NCI-H1105 (cell line): ENCODE data around the gene PEX7.
"Not testable (repeated sequence)": the region's sequence is repeated elsewhere in the genome, so short reads cannot be mapped to it uniquely, and the experiment has no call there.

Experiments used
- DNase-seq: peaks from one replicate; lab custom pipeline; 2025; lab: John Stamatoyannopoulos, UW

PEX7 gene

DNA sequence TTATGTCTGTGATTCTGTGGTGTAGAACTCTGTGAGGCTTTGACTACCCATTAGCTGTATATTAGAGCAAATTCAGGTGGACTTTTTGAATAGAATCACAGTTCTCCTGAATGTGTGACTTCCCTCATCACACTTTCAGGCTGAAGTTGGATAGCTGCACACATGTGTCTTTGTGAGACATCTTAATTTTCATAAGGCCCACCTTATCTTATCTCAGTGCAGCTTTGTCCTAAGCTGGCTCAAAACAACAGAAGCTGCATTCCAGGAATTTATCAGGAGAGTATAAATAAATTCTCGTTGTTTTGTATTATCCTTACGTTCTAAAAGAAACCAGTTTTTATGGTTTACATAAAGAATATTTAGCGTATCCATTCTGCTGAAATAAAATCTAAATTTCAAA, 73.5 kb downstream of the PEX7 start:
- DNase-seq, result no peak

DNA sequence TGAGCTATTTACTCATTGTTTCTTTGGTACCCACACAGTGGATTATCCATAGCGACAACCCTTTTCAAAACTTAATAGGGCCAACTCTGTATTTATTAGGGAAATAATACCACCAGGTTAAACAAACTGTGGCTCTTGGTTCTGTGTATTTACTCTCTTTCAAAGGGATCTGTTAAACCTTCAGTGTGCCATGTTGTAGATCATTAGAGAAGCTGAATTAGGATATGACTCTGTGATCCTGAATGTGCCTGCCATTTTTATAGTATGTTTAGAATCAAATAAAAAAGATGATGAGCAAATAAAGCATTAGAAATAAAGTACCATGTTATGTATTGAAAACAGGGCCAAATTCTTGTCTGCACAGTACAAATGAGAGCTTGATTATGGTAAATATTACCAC, 74.7 kb downstream of the PEX7 start:
- no peak for DNase-seq

DNA sequence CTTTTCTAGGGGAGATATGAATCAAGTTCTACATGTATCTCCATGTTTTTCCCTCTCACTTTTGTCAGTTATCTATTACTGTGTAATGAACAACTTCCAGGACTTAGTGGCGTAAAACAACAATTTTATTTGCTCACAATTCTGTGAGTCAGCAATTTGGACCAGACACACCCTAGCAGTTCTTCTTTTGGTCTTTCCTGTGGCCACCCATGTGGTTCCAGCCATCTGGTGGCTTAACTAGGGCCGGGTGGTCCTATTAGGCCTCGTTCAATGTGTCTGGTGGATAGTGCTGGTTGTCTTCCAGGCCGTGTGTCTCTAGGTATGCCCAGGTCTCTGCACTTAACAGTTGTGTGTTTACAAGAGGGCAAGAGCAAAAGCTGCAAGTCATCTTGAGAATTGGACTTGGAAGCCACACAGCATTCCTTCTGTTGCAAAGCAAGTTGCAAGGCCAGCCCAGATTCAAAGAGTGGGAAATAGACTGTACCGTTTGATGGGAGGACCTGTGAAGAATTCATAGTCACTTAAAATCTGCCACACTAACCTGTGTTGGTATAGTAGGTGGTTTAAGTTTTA, 78.9 kb downstream of the PEX7 start:
- DNase-seq, result no peak

DNA sequence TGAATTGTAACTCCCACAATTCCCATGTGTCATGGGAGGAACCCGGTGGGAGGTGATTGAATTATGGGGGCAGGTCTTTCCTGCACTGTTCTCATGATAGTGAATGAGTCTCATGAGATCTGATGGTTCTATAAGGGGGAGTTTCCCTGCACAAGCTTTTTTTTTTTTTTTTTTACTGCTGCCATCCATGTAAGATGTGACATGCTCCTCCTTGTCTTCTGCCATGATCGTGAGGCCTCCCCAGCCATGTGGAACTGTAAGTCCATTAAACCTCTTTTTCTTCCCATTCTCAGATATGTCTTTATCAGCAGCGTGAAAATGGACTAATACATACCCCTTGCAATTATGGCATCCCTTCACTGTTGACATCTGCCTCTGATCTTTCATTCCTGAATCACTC, 82.1 kb downstream of the PEX7 start:
- DNase-seq, result not testable (repeated sequence)

DNA sequence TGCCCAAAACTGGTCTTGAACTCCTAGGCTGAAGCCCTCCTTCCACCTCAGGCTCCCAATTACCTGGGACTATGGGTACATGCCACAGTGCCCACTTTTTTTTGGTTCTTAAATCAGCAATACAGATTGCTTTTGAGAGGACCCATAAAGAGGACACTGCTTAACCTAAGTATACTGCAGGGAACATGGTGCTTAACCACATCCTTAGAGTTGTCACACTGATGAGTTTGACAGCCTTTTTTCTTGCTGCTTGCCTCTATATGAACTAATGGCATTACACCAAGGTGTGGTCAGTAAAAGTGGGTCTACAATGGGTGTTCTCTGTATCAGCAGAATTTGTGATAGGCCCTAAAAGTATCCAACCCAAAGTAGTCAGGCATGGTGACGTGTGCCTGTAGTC, 92.6 kb downstream of the PEX7 start:
- DNase-seq, result no peak

DNA sequence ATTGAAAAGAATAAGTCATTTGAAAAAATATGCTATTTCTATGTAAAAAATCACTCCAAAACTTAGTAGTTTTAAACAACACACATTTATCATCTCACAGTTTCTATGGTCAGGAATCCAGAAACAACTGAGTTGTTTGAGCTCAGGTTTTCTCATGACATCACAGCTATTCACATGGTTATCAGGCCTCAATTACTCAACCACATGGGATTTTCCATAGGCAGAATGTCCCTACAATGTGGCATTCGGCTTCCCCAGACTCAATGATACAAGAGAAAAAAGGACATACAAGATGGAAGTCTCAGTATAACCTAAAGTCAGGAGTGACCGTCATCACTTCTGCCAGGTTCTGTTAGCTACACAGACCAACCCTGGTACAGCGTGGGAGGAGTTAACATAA, 96.3 kb downstream of the PEX7 start:
- DNase-seq, result no peak

DNA sequence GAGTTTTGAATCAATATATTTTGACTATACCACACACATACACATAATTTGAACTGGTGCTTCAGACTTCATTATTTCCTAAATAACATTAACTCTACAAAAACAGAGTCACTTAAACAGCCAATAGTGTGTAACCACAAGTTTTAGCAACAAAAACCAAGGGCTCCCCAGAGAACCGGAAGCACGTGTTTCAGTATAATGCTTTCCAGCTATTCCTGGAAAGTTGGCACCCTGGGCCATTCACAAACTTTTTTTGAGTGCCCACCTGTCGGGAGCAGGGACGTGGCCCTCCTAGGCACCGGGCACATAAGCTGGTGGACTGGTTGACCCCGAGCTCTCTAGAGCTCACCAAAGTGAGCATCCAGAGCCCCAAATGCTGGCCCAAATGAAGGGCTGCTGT, 97.8 kb downstream of the PEX7 start:
- peak; percentile 16 for DNase-seq

GRCh38 chr6:136920671-136921380, 98.4 kb downstream of the PEX7 start:
- DNase-seq, result peak; percentile 29

DNA sequence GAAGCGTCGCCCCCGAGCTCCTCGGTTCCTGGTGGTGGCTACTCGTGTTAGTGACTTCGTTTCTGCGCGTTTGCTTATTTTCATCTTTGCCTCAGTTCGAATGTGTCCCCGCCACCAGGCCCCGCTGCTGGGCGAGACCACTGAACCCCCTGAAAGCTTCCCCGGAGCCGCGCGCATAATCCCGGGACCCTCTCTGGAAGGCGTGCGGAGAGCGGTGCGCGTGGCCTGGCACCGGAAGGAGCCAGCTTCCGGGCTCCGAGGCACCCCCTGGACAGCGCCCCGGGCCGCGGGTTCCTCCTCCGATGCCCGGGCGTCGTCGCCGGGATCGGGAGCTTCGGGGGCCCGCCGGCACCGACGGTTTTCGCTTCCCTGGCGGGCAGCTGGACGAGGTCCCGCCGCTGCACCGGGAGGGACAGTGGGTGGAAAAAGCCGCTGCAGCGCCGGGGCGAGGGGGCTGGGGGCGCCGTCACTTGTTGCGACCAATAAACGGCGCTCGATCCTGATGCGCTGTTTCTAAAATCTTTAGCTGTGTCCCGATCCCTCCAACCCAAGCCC, 99.1 kb downstream of the PEX7 start:
- no peak for DNase-seq

GRCh38 chr6:136921936-136922684, 99.7 kb downstream of the PEX7 start, which contains the start of gene SLC35D3:
TSS of gene SLC35D3 (plus strand) at chr6:136922301. CDS start at chr6:136922429, 128 bp downstream.
- no peak for DNase-seq

DNA sequence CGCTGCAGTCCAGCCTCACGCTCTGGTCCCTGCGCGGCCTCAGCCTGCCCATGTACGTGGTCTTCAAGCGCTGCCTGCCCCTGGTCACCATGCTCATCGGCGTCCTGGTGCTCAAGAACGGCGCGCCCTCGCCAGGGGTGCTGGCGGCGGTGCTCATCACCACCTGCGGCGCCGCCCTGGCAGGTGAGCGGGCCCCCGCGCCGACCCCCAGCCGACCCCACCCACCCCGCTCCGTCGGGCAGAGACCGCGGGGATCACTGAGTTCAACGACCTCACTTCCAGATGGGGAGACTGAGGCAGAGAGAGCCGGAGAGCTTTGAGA, 100.3 kb downstream of the PEX7 start:
- DNase-seq, result no peak

DNA sequence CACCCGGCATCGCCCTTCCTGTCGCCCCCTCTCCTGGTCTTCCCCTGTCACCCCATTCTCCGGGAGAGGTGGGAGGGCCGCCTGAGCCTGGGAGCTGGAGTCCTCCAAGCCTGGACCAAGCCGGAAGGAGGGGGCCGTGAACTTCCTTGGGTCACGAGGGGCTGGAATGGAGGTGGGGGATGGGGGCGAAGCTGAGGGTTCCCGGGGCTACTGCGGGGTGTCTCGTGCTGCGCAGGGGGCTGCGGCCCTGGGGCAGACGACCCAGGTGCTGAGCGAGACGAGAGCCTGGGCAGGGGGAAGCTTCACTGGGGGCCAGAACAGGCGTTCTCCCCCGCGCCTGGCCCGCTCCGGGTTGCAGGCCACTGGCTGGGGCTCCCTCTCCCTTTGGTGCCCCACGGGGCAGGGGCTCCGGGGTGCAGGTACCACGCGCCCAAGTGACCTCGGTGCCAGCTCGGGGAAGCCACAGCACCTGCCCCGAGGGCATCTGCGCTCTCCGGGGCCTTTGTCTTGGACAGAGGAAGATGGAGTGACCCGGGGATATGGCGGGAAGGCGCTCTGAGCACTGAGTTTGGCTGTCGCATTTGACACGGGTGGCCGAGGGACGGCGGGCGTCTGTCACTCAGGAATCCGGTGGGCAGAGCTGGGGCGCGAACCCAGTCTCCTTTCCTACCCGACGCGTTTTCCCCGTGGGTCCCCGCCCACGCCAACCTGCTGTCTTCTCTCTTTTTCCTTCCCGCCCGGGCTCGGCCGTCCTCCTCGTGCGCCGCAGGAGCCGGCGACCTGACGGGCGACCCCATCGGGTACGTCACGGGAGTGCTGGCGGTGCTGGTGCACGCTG, 100.9 kb downstream of the PEX7 start:
- DNase-seq, result no peak

- DNase-seq, result no peak
These were observed 101.7 kb downstream of the PEX7 start for GRCh38 chr6:136923954-136924673.

DNA sequence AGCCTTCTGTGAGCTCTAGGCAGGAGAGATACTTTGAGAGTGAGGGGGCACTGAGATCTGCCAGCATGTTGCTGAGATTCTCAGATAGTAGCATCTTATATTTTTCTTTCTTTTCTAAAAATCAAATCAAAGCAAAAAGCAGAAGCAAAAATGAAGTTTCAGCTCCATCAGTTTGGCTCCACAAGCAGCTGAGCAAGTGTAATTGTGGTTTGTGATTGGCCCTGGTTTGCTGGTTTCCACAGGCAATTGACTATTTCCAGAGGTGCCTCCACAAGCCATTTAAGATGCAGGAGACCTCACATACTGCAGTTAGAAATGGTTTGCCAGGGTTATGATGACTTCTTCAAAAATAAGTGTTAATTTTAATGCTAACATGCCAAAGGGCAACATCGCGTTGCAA, 104.0 kb downstream of the PEX7 start:
- DNase-seq, result no peak

DNA sequence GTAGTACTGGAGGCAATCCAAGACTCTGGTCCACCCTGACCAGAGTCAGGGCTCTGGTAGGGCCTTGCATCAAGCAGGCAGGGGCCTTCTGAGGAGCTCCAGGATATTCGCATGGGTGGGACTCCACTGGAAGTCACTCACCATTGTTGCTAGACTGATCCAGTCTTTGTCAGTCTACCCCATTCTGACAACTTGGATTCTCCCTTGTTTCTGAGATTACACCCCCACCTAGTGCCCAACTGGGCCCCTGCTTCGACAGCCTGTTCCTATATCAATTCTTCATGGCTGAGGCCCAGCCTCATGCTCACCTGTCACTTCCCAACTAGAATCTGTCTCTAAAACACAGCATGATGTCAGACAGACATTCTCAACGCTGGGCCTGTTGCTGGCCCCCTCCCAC, 104.9 kb downstream of the PEX7 start:
- DNase-seq, result no peak

GRCh38 chr6:136930528-136930927, 108.1 kb downstream of the PEX7 start:
- DNase-seq, result no peak

GRCh38 chr6:136932599-136932998, 110.2 kb downstream of the PEX7 start:
- no peak for DNase-seq

DNA sequence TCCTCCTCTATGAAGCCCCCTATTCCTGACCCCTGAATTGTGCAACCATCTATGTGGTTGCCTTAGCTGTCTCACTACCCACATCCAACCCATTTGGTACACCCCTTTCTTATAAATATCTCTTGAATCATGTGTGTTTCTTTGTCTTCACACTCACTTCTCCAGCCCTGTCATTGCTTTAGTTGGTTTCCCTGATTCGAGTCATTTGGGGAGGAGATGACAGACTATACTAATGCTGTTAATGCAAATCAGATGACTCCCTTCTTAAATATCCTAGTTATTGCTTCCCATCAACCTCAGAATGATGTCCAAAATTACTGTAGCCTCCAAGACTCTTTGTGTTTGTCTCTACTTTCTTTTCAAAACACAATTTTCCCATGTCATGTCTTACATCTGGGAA, 122.7 kb downstream of the PEX7 start:
- DNase-seq, result no peak

- no peak for DNase-seq
These were observed 123.3 kb downstream of the PEX7 start for GRCh38 chr6:136945711-136946121.

GRCh38 chr6:136947037-136947436, 124.6 kb downstream of the PEX7 start:
- no peak for DNase-seq

DNA sequence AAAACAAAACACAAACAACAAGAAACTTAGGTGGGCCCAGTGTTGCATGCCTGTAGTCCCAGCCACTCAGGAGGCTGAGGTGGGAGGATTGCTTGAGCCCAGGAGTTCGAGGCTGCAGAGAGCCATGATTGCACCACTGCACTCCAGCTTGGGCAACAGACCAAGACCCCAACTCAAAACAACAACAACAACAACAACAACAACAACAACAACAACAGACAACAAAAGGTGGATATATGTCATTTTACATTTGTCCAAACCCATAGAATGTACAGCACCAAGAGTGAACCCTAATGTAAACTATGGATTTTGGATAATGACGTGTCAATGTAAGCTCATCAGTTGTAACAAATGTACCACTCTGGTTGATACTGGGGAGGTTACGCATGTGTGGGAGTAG, 127.6 kb downstream of the PEX7 start:
- not testable (repeated sequence) for DNase-seq
